ENCODE measurements around the gene PLCXD3.

PLCXD3 gene

DNA sequence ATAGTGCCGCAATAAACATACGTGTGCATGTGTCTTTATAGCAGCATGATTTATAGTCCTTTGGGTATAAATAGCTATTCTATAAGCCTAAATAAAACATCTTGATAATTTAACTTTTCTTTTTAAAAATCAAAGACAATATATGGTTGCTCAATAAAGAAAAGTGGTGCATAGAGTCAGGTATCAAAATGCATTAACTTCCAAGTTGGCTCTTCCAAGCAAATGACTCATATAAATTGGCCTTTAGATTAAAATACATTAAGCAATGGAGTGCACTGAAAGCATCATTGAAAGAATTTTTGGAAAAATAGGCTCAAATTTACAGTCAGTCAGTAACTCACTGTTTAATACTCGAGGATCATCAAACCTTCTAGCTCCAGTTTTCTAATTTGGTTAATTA is 106.6 kb downstream of the PLCXD3 start:
- H3K27me3 ChIP-seq (ENCODE audit: control insufficient read depth, insufficient read depth, low read length), result no peaks in the 10 kb centered on the region
- no peak overlapping the region for H3K27ac ChIP-seq (ENCODE audit: low read length)
- no peaks in the 10 kb centered on the region for H3K36me3 ChIP-seq (ENCODE audit: control insufficient read depth, insufficient read depth, low read length)
- no peak overlapping the region for H3K4me3 ChIP-seq (ENCODE audit: low read length)
- H3K4me1 ChIP-seq (ENCODE audit: control insufficient read depth, insufficient read depth, low read length), result no peaks in the 10 kb centered on the region
- no peak for DNase-seq (ENCODE audit: low read depth, low spot score)
- H3K9me3 ChIP-seq (ENCODE audit: control insufficient read depth, insufficient read depth, low read length), result no peaks in the 10 kb centered on the region
- no CpG with 5 or more reads among the region's 3 CpGs for WGBS (ENCODE audit: insufficient coverage, insufficient read length)

DNA sequence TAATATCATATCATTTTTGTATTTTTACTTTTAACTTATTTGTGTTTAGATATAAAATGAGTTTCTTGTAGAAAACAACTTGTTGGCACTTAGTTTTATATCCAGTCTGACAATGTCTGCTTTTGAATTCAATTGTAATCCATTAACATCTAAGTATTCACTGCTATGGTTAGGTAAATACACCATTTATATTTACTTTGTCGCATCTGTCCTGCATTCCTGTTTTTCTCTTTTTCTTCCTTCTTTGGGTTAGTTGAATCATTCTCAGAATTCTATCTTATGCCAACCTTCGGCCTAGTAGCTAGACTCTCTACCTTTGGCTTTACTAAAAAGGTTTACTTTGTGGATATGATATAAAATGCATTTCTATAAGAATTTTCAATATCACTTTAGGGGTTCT is 107.6 kb downstream of the PLCXD3 start:
- Histone ChIP-seq H3K4me3 (ENCODE audit: low read length) (no peak overlapping the region), H3K4me1 (ENCODE audit: control insufficient read depth, insufficient read depth, low read length) (no peaks in the 10 kb centered on the region), H3K27me3 (ENCODE audit: control insufficient read depth, insufficient read depth, low read length) (no peaks in the 10 kb centered on the region), H3K27ac (ENCODE audit: low read length) (no peak overlapping the region), H3K9me3 (ENCODE audit: control insufficient read depth, insufficient read depth, low read length) (no peaks in the 10 kb centered on the region), H3K36me3 (ENCODE audit: control insufficient read depth, insufficient read depth, low read length) (no peaks in the 10 kb centered on the region)
- no CpG with 5 or more reads among the region's 2 CpGs for WGBS (ENCODE audit: insufficient coverage, insufficient read length)
- DNase-seq (ENCODE audit: low read depth, low spot score), result no peak

DNA sequence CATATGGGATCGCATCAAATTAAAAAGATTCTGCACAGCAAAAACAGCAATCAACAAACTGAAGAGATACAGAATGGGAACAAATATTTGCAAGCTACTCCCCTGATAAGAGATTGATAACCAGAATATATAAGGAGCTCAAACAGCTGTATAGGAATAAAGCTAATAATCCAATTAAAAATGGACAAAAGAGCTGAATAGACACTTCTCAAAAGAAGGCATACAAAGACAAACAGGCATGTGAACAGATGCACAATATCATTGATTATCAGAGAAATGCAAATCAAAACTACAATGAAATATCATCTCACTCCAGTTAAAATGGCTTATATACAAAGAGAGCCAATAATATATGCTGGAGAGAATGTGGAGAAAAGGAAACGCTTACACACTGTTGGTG is 110.6 kb downstream of the PLCXD3 start:
- DNase-seq (ENCODE audit: low read depth, low spot score), result no peak
- Histone ChIP-seq H3K27ac (ENCODE audit: low read length) (no peak overlapping the region), H3K4me3 (ENCODE audit: low read length) (no peak overlapping the region), H3K27me3 (ENCODE audit: control insufficient read depth, insufficient read depth, low read length) (no peaks in the 10 kb centered on the region), H3K4me1 (ENCODE audit: control insufficient read depth, insufficient read depth, low read length) (no peaks in the 10 kb centered on the region), H3K9me3 (ENCODE audit: control insufficient read depth, insufficient read depth, low read length) (no peaks in the 10 kb centered on the region), H3K36me3 (ENCODE audit: control insufficient read depth, insufficient read depth, low read length) (no peaks in the 10 kb centered on the region)
- WGBS (ENCODE audit: insufficient coverage, insufficient read length), result no CpG with 5 or more reads among the region's 2 CpGs

DNA sequence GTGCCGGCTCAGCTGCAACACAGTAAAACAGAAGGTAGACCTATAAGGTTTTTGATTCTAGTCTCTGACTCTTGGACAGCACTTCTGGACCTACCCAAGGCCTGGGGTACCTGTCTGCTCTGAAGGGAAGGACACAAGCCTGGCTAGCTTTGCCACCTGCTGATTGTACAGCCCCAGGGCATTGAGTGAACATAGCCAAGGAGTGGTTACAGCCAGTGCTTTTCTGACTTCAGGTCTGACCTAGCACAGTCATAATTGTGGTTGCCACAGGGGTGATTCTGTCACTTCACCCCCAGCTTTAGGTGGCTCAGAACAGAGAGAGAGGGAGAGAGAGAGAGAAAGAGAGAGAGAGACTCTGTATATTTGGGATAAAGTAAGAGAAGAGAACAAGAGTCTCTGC is 118.4 kb downstream of the PLCXD3 start:
- H3K36me3 ChIP-seq (ENCODE audit: control insufficient read depth, insufficient read depth, low read length), result no peaks in the 10 kb centered on the region
- no CpG with 5 or more reads among the region's 1 CpG for WGBS (ENCODE audit: insufficient coverage, insufficient read length)
- no peak for DNase-seq (ENCODE audit: low read depth, low spot score)
- H3K4me1 ChIP-seq (ENCODE audit: control insufficient read depth, insufficient read depth, low read length), result no peaks in the 10 kb centered on the region
- H3K9me3 ChIP-seq (ENCODE audit: control insufficient read depth, insufficient read depth, low read length), result no peaks in the 10 kb centered on the region
- H3K27ac ChIP-seq (ENCODE audit: low read length), result no peak overlapping the region
- no peak overlapping the region for H3K4me3 ChIP-seq (ENCODE audit: low read length)
- H3K27me3 ChIP-seq (ENCODE audit: control insufficient read depth, insufficient read depth, low read length), result no peaks in the 10 kb centered on the region

DNA sequence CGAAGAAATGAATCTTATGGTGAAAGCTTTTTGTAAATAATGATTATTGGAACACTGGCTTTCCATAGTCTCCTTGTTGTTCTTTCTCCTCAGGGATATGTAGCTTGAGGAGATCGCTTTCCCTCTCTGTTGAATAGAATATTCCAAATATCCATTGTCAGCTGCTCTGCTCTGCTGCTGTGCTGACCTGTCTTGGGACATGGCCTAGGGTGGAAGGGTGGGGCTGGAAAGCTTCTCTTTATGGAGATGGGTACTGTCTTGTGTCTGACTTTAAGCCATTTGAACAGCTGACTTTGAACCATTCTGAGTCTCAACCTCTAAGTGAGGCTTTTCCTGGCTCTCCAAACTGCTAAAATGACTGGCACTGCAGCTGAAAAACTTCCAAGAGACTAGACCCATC is 135.8 kb downstream of the PLCXD3 start:
- no peak overlapping the region for H3K27ac ChIP-seq (ENCODE audit: low read length)

DNA sequence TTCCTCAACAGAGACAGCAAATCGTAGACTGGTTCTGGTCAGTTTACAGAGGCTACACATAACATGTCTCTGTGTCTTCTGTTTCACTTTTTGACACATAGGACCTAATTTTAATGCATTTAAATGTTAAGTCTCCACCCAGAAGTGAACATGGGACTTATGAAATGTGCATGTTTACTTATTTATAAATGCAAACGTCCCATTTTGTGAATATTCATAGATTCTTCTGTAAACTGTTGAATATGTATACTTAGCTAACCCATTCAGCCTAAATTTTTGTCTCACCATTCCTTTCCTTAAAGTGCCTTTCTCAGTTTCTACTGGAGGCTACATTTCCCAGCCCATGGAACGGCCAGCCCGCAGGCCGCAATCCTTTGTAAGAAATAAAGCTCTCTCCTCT is 137.2 kb downstream of the PLCXD3 start:
- Histone ChIP-seq H3K36me3 (ENCODE audit: control insufficient read depth, insufficient read depth, low read length) (no peaks in the 10 kb centered on the region), H3K27me3 (ENCODE audit: control insufficient read depth, insufficient read depth, low read length) (no peaks in the 10 kb centered on the region), H3K27ac (ENCODE audit: low read length) (no peak overlapping the region), H3K9me3 (ENCODE audit: control insufficient read depth, insufficient read depth, low read length) (no peaks in the 10 kb centered on the region), H3K4me1 (ENCODE audit: control insufficient read depth, insufficient read depth, low read length) (no peaks in the 10 kb centered on the region), H3K4me3 (ENCODE audit: low read length) (no peak overlapping the region)
- WGBS (ENCODE audit: insufficient coverage, insufficient read length), result no CpG with 5 or more reads among the region's 5 CpGs
- DNase-seq (ENCODE audit: low read depth, low spot score), result no peak

More for the DNA sequence above, 135.8 kb downstream of the PLCXD3 start:
- WGBS (ENCODE audit: insufficient coverage, insufficient read length), result no CpG with 5 or more reads among the region's 2 CpGs
- no peaks in the 10 kb centered on the region for H3K9me3 ChIP-seq (ENCODE audit: control insufficient read depth, insufficient read depth, low read length)
- H3K36me3 ChIP-seq (ENCODE audit: control insufficient read depth, insufficient read depth, low read length), result no peaks in the 10 kb centered on the region
- no peak for DNase-seq (ENCODE audit: low read depth, low spot score)
- H3K27me3 ChIP-seq (ENCODE audit: control insufficient read depth, insufficient read depth, low read length), result no peaks in the 10 kb centered on the region
- no peak overlapping the region for H3K4me3 ChIP-seq (ENCODE audit: low read length)
- H3K4me1 ChIP-seq (ENCODE audit: control insufficient read depth, insufficient read depth, low read length), result no peaks in the 10 kb centered on the region

DNA sequence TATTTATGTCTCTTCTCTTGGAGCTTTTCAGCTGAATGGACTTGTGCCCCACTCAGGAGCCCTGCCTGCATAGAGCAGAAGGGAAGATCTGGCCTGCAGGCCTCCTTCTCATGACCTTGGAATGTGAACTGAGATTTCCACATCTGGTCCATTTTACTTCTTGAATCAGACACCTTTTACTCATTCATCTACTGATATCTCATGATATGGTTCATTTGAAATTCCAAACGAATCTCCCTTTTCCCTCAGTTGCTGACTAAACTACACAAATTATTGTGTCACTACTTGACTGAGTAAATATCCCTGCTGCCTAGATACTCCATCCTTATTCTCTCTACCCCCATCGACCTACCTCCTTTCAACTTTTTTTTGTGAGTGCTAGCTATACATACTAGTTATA is 138.7 kb downstream of the PLCXD3 start:
- no CpG with 5 or more reads among the region's 2 CpGs for WGBS (ENCODE audit: insufficient coverage, insufficient read length)
- Histone ChIP-seq H3K4me3 (ENCODE audit: low read length) (no peak overlapping the region), H3K36me3 (ENCODE audit: control insufficient read depth, insufficient read depth, low read length) (no peaks in the 10 kb centered on the region), H3K27me3 (ENCODE audit: control insufficient read depth, insufficient read depth, low read length) (no peaks in the 10 kb centered on the region), H3K4me1 (ENCODE audit: control insufficient read depth, insufficient read depth, low read length) (no peaks in the 10 kb centered on the region), H3K9me3 (ENCODE audit: control insufficient read depth, insufficient read depth, low read length) (no peaks in the 10 kb centered on the region), H3K27ac (ENCODE audit: low read length) (no peak overlapping the region)
- DNase-seq (ENCODE audit: low read depth, low spot score), result no peak

DNA sequence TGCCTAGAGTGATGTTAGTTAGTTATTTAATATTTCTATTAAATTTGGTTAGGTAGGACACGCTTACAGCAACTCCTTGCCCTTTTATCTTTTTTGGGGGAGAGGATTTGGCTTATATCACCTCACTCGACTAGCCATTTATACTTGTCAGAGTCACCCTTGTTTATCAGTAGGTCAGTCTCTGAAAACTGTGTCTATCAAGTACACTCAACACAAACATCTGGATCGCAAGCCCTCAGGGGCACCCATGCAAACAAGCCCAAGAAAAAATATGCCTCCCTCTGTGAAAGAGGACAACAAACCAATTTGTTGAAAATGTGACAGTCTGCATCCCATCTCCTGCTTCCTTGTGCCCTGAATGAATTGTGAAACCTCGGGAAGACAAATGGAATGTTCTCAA is 139.9 kb downstream of the PLCXD3 start:
- H3K27me3 ChIP-seq (ENCODE audit: control insufficient read depth, insufficient read depth, low read length), result no peaks in the 10 kb centered on the region
- no CpG with 5 or more reads among the region's 4 CpGs for WGBS (ENCODE audit: insufficient coverage, insufficient read length)
- no peak overlapping the region for H3K27ac ChIP-seq (ENCODE audit: low read length)
- no peaks in the 10 kb centered on the region for H3K36me3 ChIP-seq (ENCODE audit: control insufficient read depth, insufficient read depth, low read length)
- H3K4me3 ChIP-seq (ENCODE audit: low read length), result no peak overlapping the region
- no peaks in the 10 kb centered on the region for H3K4me1 ChIP-seq (ENCODE audit: control insufficient read depth, insufficient read depth, low read length)
- DNase-seq (ENCODE audit: low read depth, low spot score), result no peak
- H3K9me3 ChIP-seq (ENCODE audit: control insufficient read depth, insufficient read depth, low read length), result no peaks in the 10 kb centered on the region

DNA sequence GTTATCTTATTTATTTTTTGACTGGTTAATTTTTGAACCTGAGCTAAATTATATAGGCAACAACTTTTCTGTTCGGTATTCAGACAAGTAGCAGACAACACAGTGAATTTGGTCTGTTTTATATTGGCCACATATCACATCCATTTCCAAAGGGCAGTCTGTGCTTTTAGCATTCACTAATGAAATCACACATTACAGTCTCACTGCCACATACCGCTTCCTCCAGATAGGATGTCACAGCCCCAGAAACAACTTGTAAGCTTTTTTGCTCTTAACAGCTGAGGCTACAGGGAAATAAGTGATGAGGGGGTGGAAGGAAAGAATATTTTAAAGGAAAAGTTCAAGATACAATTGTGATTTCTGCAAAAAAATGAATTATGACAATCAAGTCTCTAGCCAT is 140.6 kb downstream of the PLCXD3 start:
- Histone ChIP-seq H3K27ac (ENCODE audit: low read length) (no peak overlapping the region), H3K27me3 (ENCODE audit: control insufficient read depth, insufficient read depth, low read length) (no peaks in the 10 kb centered on the region), H3K4me3 (ENCODE audit: low read length) (no peak overlapping the region), H3K9me3 (ENCODE audit: control insufficient read depth, insufficient read depth, low read length) (no peaks in the 10 kb centered on the region), H3K36me3 (ENCODE audit: control insufficient read depth, insufficient read depth, low read length) (no peaks in the 10 kb centered on the region), H3K4me1 (ENCODE audit: control insufficient read depth, insufficient read depth, low read length) (no peaks in the 10 kb centered on the region)
- no peak for DNase-seq (ENCODE audit: low read depth, low spot score)
- no CpG with 5 or more reads among the region's 2 CpGs for WGBS (ENCODE audit: insufficient coverage, insufficient read length)

DNA sequence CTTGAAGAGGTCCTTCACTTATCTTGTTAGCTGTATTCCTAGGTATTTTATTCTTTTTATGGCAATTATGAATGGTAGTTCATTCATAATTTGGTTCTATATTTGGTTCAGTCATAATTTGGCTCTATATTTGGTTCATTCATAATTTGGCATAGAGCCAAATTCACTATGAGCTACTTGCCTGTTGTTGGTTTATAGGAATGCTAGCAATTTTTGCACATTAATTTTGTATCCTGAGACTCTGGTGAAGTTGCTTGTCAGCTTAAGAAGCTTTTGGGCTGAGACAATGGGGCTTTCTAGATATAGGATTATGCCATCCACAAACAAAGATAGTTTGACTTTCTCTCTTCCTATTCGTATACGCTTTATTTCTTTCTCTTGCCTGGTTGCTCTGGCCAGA is 142.2 kb downstream of the PLCXD3 start:
- WGBS (ENCODE audit: insufficient coverage, insufficient read length), result no CpG with 5 or more reads among the region's 2 CpGs
- no peak overlapping the region for H3K4me3 ChIP-seq (ENCODE audit: low read length)

DNA sequence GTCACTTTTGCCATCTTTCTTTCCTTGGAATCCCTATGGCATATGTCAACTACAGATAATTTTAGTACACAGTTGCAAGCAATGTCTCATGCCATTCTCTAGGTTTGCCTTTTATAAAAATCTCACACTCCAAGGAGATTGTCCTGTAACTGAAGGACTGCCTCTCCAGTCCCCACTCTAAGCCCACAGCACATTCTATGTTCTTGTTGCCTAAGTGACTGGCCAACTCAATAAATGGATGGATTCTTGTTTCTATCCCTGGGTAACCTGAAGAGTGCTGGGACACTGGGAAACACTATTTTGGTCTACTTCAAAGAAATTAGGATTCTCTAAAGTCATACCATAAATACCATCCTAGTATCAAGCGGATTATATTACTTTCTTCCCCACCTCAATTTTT is 145.0 kb downstream of the PLCXD3 start:
- no peak overlapping the region for H3K4me3 ChIP-seq (ENCODE audit: low read length)
- no peak overlapping the region for H3K27ac ChIP-seq (ENCODE audit: low read length)
- no peak for DNase-seq (ENCODE audit: low read depth, low spot score)
- H3K36me3 ChIP-seq (ENCODE audit: control insufficient read depth, insufficient read depth, low read length), result no peaks in the 10 kb centered on the region
- H3K4me1 ChIP-seq (ENCODE audit: control insufficient read depth, insufficient read depth, low read length), result no peaks in the 10 kb centered on the region
- no peaks in the 10 kb centered on the region for H3K27me3 ChIP-seq (ENCODE audit: control insufficient read depth, insufficient read depth, low read length)
- WGBS (ENCODE audit: insufficient coverage, insufficient read length), result no CpG with 5 or more reads among the region's 1 CpG
- H3K9me3 ChIP-seq (ENCODE audit: control insufficient read depth, insufficient read depth, low read length), result no peaks in the 10 kb centered on the region

More for the DNA sequence above, 142.2 kb downstream of the PLCXD3 start:
- Histone ChIP-seq H3K36me3 (ENCODE audit: control insufficient read depth, insufficient read depth, low read length) (no peaks in the 10 kb centered on the region), H3K27me3 (ENCODE audit: control insufficient read depth, insufficient read depth, low read length) (no peaks in the 10 kb centered on the region), H3K4me1 (ENCODE audit: control insufficient read depth, insufficient read depth, low read length) (no peaks in the 10 kb centered on the region), H3K27ac (ENCODE audit: low read length) (no peak overlapping the region), H3K9me3 (ENCODE audit: control insufficient read depth, insufficient read depth, low read length) (no peaks in the 10 kb centered on the region)
- DNase-seq (ENCODE audit: low read depth, low spot score), result no peak

Data from iPS DF 6.9 (cell line).